Inflammatory macrophage treated with lipopolysaccharide for 4 hours (primary cell): ENCODE measurements around the gene SLC24A5.

ENCODE experiments used
- DNase-seq: peaks from one replicate; pipeline ENCODE4 v3.0.0-alpha.2; 2020

The SLC24A5 gene

DNA sequence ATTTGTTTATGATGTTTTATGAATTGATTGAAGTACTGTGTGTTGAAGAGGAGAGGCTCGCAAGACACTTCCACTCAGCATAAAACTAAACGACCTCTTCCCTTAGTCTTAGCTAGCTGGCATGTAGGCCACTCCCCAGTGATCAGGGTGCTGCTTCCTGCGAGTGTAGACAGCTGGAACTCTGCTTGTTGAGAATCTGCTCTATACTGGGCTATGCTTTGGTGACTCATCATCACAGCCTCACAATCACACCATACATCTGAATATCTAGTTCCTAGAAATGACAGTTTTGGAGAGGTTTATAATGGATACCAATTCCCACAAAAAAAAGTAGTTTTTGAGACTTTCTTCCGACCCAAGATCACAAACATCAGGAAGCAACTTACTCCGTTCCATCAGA lies 1.5 kb upstream of the SLC24A5 start:
- no peak for DNase-seq

DNA sequence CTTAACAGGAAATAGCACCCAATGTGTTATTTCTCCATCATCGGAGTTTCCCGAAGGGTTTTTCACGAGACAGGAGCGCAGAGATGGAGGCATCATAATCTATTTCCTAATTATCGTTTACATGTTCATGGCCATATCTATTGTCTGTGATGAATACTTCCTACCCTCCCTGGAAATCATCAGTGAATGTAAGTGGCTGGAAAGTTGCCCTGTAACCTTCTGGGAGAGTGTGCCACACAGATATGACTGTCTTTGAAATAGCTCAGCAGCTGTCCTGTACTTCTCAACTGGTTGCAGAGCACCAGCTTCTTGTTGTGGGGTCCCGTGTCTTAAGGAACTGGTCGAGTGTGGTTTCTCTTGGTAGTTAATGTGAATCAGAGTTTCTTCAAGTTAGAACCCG lies 1.1 kb downstream of the SLC24A5 start:
- DNase-seq, result no peak

DNA sequence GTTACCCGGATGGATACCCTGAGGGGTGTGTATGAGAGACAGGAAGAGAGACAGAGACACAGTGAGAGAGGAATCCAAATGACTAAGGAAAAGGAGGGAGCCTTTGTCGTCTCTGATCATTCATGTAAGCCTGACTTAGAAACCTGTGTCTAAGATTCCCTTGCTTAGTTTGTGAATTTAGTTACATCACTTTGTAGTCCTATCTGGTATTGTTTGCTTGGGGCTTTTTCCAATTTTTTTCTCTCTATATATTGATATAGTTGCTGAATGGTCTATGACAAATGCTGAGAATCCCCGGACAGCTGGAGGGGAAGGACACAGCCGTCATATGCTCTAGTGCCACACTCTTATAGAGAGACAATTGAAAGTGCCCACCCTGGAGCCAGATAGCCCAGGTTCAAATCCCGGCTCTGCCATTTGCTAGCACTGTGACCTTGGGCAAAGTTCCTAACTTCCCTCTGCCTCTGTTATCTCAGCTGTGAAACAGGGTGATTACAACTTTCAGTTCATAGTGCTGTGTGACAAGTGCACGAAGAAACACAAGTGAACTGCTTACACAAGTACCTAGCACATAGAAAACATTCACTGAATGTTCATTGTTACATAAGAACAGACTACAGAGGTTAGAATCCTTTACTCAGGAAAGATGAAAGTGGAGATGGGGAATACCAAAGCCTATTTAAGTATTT lies 6.0 kb downstream of the SLC24A5 start:
- no peak for DNase-seq

DNA sequence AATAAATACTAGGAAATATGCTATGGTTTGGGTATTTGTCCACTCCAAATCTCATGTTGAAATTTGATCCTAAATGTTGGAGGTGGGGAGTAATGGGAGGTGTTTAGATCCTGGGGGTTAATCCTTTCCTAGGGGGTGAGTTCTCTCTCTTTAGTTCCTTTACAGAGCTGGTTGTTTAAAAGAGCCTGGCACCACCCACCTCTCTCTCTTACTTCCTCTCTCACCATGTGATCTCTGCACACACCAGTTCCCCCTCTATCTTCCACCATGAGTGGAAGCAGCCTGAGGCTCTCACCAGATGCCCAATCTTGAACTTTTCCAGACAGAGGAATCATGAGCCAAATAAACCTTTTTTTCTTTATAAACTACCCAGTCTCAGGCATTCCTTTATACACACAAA lies 10.5 kb downstream of the SLC24A5 start:
- DNase-seq, result no peak

DNA sequence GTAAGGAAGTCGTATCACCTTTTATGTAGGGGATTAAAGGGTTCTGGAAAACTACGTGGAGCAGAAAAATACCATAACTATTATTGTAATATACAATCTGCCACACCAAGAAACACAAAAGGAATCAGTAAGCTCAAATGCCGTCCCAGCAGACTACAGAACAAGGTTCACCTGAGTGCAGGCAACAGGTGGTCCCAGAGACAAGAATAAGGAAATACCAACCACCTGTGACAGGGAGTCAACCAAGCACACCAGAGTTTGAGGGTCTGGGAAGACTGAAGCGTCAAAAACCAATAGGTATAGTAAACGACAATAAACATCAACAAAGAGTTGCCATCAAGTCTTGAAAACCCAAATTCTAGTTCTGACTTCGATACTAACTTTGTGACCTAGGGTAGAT lies 12.1 kb downstream of the SLC24A5 start:
- DNase-seq, result no peak

DNA sequence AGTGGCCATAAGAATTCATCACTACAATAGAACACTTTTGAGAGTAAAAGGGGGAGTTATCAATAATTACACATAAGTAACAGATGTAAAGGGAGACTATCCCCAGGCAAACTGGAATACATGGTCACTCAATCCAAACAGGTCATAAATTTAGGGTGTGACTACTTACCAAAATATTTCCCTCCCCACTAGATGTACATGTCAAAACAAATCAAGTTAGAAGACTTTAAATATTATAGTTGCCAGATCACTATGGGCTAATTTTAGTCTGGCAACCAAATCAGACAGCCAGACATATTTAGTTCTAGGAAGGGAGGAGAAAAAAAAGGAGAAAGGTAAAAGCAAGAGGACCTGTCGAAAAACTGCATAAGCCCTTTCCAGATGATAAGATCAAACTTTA lies 23.1 kb downstream of the SLC24A5 start:
- DNase-seq, result no peak

DNA sequence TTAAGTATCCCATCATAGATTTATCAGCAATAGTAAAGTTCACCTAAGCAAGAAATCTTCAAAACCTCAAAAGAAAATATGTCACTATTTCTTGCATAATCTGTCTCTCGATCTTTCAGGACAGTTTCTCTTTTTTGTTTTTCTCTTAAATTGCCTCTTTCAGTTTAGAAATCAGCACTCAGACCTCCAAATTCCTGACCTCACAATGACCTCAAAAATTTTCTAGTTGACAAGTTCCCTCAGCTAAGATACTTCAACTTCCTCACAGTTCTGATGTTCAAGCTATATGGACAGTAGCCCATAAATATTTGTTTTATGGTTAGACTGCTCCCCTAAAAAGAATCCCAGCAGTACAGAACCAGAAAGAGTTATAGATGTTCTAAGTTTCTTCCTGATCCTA lies 24.1 kb downstream of the SLC24A5 start:
- DNase-seq, result peak; percentile 7

DNA sequence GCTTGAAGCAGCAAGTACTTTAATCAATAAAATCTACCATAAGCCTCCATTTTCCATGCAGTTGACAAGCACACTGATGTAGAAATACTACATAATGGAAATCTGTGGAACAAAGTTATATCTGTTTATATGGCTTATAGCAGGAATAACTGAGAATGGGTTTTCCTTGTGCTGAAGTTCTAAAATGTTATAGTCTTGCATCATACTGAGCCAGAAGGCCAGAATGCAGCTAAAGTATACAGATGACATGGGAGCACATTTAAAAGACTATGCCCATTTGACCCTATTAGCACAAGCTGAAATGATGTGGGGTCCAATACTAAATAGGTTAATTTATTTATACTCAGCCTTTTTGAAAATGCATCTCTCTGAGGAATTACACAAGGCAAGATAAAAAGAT lies 25.1 kb downstream of the SLC24A5 start:
- DNase-seq, result no peak

DNA sequence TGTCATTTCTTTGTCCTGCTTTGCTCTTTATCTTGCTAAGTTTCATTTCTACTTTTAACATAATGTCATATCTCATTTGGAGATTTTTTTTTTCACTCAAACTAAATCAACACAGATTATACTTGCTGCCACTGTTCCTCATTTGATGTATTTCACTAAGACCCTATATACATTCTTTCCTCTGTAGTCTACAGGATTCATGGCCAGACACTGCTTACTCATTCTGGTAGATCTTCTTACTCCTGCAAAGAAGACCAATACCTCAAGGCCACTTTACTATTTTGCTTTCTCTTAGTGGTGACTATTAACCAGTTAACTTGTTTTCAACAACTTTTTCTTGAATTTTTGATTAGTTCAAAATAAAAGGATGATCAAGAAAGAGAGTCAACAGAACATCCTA lies 26.6 kb downstream of the SLC24A5 start:
- DNase-seq, result no peak

DNA sequence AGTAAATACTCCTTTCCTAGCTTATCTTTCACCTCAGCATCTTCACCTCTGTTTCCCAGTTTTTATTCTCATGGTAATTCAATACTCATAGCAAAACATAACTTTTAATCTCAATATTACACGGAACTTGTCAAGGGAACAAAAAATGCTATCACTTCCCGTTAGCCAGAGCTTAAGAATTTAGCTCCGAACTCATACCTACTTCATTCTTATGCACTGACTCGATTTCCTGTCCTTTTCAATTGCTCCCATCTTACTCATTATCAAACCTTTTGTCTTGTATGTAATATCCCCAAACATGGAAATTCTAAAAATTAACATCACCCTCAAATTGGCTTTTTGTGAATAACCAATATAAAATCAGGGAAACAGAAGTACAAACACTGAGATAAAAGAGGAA lies 29.1 kb downstream of the SLC24A5 start:
- DNase-seq, result no peak

DNA sequence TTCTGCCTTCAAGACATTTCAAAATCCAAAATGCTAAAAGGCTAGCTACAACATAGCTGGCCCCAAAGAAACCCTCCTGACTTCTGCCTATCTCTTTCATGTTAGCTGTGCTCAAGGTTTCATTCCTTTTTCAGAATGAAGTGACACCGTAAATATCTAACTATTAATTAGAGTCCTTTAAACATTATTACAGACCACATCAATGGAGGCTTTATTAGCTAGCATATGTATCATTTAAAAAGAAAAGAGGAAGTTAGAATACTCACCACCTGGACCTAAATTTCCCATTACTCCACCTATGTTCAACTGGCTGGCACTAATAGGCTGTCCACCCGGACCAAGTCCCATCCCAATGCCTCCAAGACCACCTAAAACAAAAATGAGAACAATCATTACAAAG lies 32.7 kb downstream of the SLC24A5 start:
- no peak for DNase-seq

DNA sequence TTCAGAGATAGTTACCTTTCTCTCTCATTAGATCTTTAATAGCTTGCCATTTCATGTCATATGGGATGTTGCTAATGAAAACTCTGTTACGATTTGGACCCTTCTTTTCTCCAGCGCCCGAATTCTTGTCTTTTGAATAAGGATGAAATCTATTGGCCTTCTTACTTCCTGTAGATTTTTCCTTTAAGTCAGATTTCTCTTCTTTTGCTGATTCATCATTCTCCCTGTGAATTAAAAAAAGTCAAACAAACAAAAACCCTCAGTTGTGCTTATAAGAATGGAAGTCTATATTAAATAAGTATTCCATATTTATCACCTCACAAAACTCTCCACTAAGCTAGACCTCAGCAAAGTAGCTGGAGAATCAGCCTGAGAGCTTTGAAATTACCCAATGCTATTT lies 47.8 kb downstream of the SLC24A5 start:
- DNase-seq, result no peak

DNA sequence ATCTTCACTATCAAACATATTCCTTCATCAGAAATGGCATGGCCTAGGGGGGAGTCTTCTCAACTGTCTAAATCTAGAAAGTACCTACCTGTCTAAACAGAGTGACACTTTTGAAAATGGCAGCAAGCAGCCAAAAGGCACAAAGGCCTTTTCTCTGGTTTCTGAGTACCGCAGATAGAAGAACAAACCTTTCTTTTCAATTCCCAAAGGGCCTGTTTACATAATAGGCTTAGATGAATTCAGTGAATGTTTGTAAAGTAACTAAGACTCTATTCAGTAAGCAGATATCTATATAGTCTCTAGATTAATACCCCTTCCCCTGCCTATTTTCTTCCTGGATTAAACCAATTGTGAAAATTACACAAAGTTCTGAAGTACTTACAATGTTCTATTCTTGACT lies 50.2 kb downstream of the SLC24A5 start:
- DNase-seq, result no peak

DNA sequence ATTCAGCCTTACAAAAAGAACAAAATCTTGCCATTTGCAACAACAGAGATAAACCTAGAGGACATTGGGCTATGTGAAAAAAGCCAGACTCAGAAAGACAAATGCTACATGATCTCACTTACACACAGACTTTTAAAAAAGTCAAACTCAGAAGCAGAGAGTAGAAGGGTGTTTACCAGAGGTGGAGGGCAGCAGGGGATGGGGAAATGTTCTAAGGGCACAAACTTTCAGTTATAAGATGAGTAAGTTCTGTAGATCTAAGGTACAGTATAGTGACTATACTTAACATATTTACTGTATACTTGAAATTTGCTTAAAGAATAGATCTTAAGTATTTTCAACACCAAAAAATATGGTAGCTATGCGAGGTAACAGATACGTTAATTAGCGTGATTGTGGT lies 54.3 kb downstream of the SLC24A5 start:
- no peak for DNase-seq

DNA sequence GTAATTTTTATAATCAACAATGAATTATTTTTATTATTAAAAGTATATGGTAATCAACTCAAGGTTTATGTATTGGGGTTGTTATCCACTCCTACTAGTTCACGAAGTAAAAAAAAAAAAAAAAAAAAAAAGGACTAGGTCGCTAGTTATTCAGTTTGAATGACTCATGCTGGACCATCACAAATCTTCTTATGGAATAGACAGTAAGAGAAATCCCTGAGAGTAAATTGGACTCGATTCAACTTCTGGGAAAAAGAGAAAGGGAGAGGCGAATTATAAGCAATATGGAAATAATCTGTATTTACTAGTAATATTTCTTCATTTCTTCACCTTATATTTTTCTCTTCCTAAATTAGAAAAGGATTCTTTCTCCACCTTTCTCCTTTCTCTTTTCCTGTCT lies 55.3 kb downstream of the SLC24A5 start:
- DNase-seq, result no peak

DNA sequence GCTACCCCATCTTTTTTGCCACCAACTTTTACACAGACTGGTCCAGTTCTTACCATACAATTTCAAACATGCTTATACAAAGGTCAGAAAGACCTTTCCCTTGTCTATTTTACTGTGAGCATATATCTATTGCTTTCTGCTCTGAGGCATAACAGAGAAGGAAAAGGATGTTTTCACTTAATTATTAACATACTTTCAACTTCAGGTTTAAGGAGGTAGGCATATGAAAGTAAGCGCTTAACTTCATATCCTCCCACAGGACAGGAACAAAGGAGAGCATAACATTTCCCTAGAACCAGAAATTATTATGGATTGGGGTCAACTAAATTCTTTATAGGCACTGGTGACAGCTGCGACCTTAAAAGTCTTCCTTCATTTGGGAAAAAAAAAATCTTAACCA lies 56.2 kb downstream of the SLC24A5 start:
- DNase-seq, result no peak

DNA sequence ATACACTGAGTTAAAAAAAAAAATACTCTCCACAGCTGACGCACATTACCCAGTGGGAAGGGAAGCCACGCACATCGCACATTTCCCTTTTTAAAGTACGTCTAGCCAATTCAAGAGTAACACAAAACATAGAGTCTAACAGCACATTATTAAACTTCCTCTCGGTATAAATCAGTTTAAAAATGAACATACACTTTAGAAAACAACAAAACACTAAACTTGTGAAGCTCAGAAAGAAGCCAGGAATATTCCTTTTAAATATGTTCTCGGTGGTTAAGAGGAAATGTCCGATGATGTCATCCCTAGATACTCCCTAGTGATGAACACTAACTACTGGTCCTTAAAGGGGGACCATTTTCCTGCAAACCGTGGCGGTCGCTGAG lies 56.6 kb downstream of the SLC24A5 start:
- peak; percentile 10 for DNase-seq

DNA sequence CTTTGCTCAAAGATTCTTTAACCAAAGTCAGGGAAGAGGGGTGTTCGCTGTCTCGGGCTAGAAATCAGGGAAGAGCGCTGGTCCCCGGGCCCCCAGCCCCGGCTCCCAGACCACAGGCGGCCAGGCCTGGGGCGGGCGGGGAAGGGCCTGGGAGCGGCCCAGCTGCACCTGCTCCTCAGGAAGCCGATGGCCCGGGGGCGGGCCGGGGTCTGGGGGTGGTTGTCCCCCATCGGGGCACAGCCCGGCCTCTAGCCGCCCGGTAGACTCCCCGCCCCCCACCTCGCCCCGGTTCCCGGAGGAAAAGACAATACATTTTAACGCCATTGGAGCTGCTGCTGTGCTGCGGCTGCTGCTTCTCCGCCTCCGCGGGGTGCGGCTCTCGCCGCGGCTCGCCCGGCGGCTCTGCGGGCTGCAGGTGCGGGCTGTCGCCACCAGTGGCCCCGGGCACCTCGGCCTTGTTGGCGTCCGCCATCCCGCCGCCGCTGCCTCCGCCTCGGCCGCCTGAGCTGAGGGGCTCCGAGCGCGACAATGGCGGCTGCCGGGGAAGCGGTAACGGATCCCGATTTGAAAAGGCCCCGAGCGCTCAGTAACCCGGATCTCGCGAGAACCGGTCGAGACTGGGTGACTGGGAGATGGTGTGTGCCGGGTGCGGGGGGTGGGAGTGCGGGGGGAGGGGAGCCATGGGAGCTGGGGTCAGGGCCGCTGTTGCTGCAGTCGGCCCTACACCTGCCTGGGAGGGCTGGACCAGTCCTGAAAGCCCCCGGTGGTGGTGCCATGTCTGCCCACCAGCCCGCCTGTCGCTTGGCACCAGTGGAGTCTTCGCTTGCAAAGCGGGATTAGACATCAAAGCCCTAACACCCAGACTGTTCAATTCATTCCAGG lies 57.2 kb downstream of the SLC24A5 start, which contains the start of gene MYEF2:
MYEF2 (minus strand) TSS at position 530 of the 882 bp plus-strand sequence; CDS start at position 472, 58 bp downstream.
- DNase-seq, result peak; percentile 4

DNA sequence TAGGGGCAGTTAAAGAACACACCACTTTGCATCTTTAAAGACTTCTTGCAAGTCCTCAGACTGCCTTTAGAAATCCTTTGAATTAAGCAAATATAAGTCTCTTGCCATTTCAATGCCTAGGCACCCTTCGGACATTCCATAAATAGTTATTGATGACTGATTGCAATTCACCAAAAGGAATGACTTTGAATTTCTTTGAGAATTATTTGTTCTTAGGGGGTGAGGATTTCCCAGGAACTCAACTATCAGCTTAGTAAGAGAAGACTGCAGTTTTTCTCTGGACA lies 57.8 kb downstream of the SLC24A5 start:
- no peak for DNase-seq

DNA sequence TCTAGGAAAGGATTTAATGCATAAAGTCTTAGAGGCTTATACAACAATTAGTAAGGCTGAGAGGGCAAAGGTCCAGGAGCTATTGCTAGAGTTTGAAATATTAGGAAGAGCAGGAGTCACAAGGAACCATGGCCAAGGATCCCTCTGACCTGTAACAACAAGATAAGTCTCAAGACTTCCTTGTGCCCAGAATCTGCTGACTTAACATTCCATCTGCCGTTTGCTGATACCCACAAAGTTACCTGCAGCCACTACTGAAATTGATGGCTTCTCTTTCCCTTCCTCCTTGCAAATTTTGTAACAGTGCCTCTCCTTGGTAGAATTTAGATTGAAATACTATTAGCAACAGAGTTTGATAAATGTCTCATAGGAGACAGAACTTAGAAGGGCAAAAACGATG lies 62.0 kb downstream of the SLC24A5 start:
- no peak for DNase-seq

DNA sequence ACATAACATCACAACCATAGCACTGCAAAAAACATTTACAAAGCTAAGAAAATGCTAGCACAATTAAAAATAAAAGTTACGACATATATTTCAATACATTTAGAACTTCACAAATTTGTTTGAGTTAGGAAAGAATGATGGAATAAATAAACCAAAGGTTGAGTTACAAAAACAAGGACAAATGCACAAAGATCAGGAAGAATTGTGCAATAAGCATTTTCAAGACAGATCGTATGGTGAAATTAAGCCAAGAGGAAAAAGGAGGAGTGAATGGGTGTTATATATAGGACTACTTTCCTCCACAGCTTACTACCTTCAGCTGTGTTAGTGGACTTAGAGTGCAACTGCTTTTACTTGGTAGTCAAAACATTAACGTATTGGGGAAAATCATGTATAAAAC lies 64.7 kb downstream of the SLC24A5 start:
- DNase-seq, result no peak

DNA sequence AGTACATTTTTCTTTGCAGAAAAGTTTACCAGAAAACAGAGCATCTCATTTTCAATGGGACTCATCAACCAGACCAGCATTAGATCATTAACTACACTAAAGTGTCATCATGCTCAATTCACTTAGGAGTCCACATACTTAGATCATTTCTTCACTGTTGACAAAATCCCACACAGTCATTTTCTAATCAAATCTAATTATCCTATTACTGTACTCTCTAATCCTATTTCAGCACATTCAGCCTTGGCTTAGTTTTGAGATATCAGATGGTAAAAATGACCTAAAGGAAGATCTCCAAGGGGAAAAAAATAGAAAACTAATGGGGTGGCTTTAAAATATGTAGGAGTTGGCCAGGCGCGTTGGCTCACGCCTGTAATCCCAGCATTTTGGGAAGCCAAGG lies 65.5 kb downstream of the SLC24A5 start:
- DNase-seq, result no peak

DNA sequence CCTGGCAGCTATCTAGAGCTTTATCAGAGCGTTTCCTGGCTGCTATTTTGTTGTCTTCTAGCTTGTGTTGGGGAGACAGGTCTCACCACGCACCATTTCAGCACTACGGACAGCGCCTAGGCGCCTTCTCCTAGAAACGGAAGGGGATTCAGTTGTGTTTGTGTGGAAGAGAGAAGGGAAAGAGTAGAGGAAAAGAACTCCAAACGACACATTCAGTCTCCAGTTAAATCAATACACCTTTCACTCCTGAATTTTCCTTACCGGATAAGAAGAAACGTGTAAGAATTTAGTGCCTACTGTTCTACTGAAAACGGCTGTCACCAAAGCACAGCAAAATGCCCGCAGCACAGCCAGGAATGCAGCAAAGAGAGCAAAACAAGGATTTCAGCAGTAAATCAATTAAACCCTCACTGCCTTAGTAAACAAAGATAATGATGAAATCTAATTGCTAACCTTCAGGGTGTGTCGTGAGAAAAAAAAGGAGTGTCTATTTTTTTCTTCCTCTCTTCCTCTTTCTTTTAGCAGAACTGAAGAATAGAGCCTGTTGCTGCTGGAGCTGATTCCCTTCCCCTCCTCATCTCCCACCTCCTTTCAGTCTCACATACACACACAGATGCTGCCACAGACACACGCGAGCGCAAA lies 70.3 kb downstream of the SLC24A5 start:
- DNase-seq, result peak; percentile 34

DNA sequence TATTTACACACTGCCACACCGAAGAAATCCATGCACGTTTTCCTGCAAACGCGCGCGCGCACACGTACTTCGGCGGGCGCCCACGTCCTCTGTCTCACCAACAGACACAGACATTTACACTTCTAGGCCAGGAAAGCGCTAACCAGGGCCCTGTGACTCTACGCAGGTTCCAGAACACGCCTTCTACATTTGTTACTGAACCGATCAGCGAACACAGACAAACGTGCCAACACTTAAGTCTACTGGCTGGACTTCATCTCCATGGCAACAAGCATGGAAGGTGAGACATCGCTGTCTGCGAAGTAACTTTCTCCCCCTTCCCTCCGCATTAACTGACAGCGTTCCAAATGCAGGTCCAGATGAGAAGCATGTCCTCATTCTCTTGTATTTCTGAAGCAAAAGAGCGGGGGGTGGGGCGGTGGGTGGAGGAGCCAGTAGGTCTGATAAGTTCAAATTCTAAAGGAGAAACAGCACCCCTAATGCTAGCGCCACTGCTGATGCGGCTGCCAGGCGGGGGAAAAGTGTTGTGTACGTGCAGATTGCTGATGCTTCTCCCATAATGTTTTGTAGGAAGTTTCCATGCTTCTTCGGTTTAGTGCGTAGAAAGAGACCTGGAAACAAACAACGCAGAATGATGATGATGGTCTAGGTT lies 70.9 kb downstream of the SLC24A5 start, which contains the start of gene CTXN2:
CTXN2 (plus strand) TSS at position 92 of the 652 bp plus-strand sequence. CDS start 9,636 bp downstream, outside the sequence.
- no peak for DNase-seq
